Measurements from ENCODE around the gene NDRG4. TPM values are rescaled to one million over a fixed set of nuclear protein-coding genes. Genes with fewer than 3 reads are reported as not detected.

The NDRG4 gene
- total RNA-seq, 1 donor from 2014 or later, result 3.6 TPM

GRCh38 chr16:58519707-58520106 is 19.8 kb downstream of the NDRG4 start:
- intact Hi-C loops (cut with micrococcal nuclease), result loop anchor here (5.0 kb wide), 2 partner anchors 38 to 213 kb away; partner anchors contain the start of gene GOT2
- Mint-ChIP-seq H3K4me3 (ENCODE audit: low read depth) (no peak overlapping the region), H3K36me3 (ENCODE audit: low read depth) (peaks cover 61% of the 10 kb centered on the region), H3K4me1 (ENCODE audit: low read depth) (peaks cover 30% of the 10 kb centered on the region), H3K9me3 (no peaks in the 10 kb centered on the region), H3K27me3 (ENCODE audit: low read depth) (no peaks in the 10 kb centered on the region), H3K27ac (peak overlapping the region; percentile 12)
- no peak for DNase-seq (ENCODE audit: low spot score)

- intact Hi-C loops (cut with micrococcal nuclease), result no loop called here
- Mint-ChIP-seq H3K36me3 (ENCODE audit: low read depth) (peaks cover 82% of the 10 kb centered on the region), H3K4me1 (ENCODE audit: low read depth) (peaks cover 2% of the 10 kb centered on the region), H3K9me3 (no peaks in the 10 kb centered on the region), H3K4me3 (ENCODE audit: low read depth) (no peak overlapping the region), H3K27me3 (ENCODE audit: low read depth) (no peaks in the 10 kb centered on the region), H3K27ac (no peak overlapping the region)
- DNase-seq (ENCODE audit: low spot score), result no peak
These were observed 30.2 kb downstream of the NDRG4 start for GRCh38 chr16:58530179-58530578.

- H3K4me3 Mint-ChIP-seq (ENCODE audit: low read depth), result no peak overlapping the region
- no peak for DNase-seq (ENCODE audit: low spot score)
- intact Hi-C loops (cut with micrococcal nuclease), result no loop called here
- H3K36me3 Mint-ChIP-seq (ENCODE audit: low read depth), result peaks cover 81% of the 10 kb centered on the region
- peaks cover 2% of the 10 kb centered on the region for H3K4me1 Mint-ChIP-seq (ENCODE audit: low read depth)
- H3K9me3 Mint-ChIP-seq, result no peaks in the 10 kb centered on the region
- no peaks in the 10 kb centered on the region for H3K27me3 Mint-ChIP-seq (ENCODE audit: low read depth)
- H3K27ac Mint-ChIP-seq, result no peak overlapping the region
These were observed 32.5 kb downstream of the NDRG4 start for GRCh38 chr16:58532414-58532813.

- intact Hi-C loops (cut with micrococcal nuclease), result no loop called here
- H3K27me3 Mint-ChIP-seq (ENCODE audit: low read depth), result no peaks in the 10 kb centered on the region
- no peak overlapping the region for H3K4me3 Mint-ChIP-seq (ENCODE audit: low read depth)
- peaks cover 83% of the 10 kb centered on the region for H3K36me3 Mint-ChIP-seq (ENCODE audit: low read depth)
- H3K4me1 Mint-ChIP-seq (ENCODE audit: low read depth), result peaks cover 2% of the 10 kb centered on the region
- DNase-seq (ENCODE audit: low spot score), result no peak
- no peaks in the 10 kb centered on the region for H3K9me3 Mint-ChIP-seq
- no peak overlapping the region for H3K27ac Mint-ChIP-seq
These were observed 34.0 kb downstream of the NDRG4 start for GRCh38 chr16:58533751-58534470.

- Mint-ChIP-seq H3K4me1 (ENCODE audit: low read depth) (peaks cover 2% of the 10 kb centered on the region), H3K27ac (no peak overlapping the region), H3K4me3 (ENCODE audit: low read depth) (no peak overlapping the region), H3K36me3 (ENCODE audit: low read depth) (peaks cover 86% of the 10 kb centered on the region), H3K27me3 (ENCODE audit: low read depth) (no peaks in the 10 kb centered on the region), H3K9me3 (no peaks in the 10 kb centered on the region)
- no peak for DNase-seq (ENCODE audit: low spot score)
- intact Hi-C loops (cut with micrococcal nuclease), result no loop called here
These were observed 35.2 kb downstream of the NDRG4 start for GRCh38 chr16:58535100-58535499.

GRCh38 chr16:58536278-58536677 is 36.3 kb downstream of the NDRG4 start:
- Mint-ChIP-seq H3K27ac (no peak overlapping the region), H3K4me1 (ENCODE audit: low read depth) (peaks cover 2% of the 10 kb centered on the region), H3K27me3 (ENCODE audit: low read depth) (no peaks in the 10 kb centered on the region), H3K36me3 (ENCODE audit: low read depth) (peaks cover 82% of the 10 kb centered on the region), H3K4me3 (ENCODE audit: low read depth) (no peak overlapping the region), H3K9me3 (no peaks in the 10 kb centered on the region)
- no peak for DNase-seq (ENCODE audit: low spot score)
- intact Hi-C loops (cut with micrococcal nuclease), result no loop called here

GRCh38 chr16:58537124-58537906 is 37.4 kb downstream of the NDRG4 start:
- Mint-ChIP-seq H3K27ac (no peak overlapping the region), H3K27me3 (ENCODE audit: low read depth) (no peaks in the 10 kb centered on the region), H3K4me3 (ENCODE audit: low read depth) (no peak overlapping the region), H3K9me3 (no peaks in the 10 kb centered on the region), H3K36me3 (ENCODE audit: low read depth) (peaks cover 81% of the 10 kb centered on the region), H3K4me1 (ENCODE audit: low read depth) (peaks cover 2% of the 10 kb centered on the region)
- no peak for DNase-seq (ENCODE audit: low spot score)
- intact Hi-C loops (cut with micrococcal nuclease), result no loop called here

- H3K27me3 Mint-ChIP-seq (ENCODE audit: low read depth), result no peaks in the 10 kb centered on the region
- DNase-seq (ENCODE audit: low spot score), result no peak
- no peak overlapping the region for H3K4me3 Mint-ChIP-seq (ENCODE audit: low read depth)
- H3K27ac Mint-ChIP-seq, result no peak overlapping the region
- no peaks in the 10 kb centered on the region for H3K4me1 Mint-ChIP-seq (ENCODE audit: low read depth)
- no peaks in the 10 kb centered on the region for H3K9me3 Mint-ChIP-seq
- peaks cover 90% of the 10 kb centered on the region for H3K36me3 Mint-ChIP-seq (ENCODE audit: low read depth)
- intact Hi-C loops (cut with micrococcal nuclease), result no loop called here
These were observed 41.8 kb downstream of the NDRG4 start for GRCh38 chr16:58541711-58542110.

- peaks cover 90% of the 10 kb centered on the region for H3K36me3 Mint-ChIP-seq (ENCODE audit: low read depth)
- no peaks in the 10 kb centered on the region for H3K9me3 Mint-ChIP-seq
- intact Hi-C loops (cut with micrococcal nuclease), result no loop called here
- H3K4me1 Mint-ChIP-seq (ENCODE audit: low read depth), result no peaks in the 10 kb centered on the region
- DNase-seq (ENCODE audit: low spot score), result no peak
- no peak overlapping the region for H3K4me3 Mint-ChIP-seq (ENCODE audit: low read depth)
- H3K27ac Mint-ChIP-seq, result no peak overlapping the region
- no peaks in the 10 kb centered on the region for H3K27me3 Mint-ChIP-seq (ENCODE audit: low read depth)
These were observed 42.3 kb downstream of the NDRG4 start for GRCh38 chr16:58542291-58542690.

GRCh38 chr16:58543685-58544084 is 43.7 kb downstream of the NDRG4 start:
- H3K4me1 Mint-ChIP-seq (ENCODE audit: low read depth), result no peaks in the 10 kb centered on the region
- H3K9me3 Mint-ChIP-seq, result no peaks in the 10 kb centered on the region
- H3K27ac Mint-ChIP-seq, result no peak overlapping the region
- H3K36me3 Mint-ChIP-seq (ENCODE audit: low read depth), result peaks cover 87% of the 10 kb centered on the region
- no peak overlapping the region for H3K4me3 Mint-ChIP-seq (ENCODE audit: low read depth)
- DNase-seq (ENCODE audit: low spot score), result no peak
- H3K27me3 Mint-ChIP-seq (ENCODE audit: low read depth), result no peaks in the 10 kb centered on the region
- intact Hi-C loops (cut with micrococcal nuclease), result no loop called here

- H3K36me3 Mint-ChIP-seq (ENCODE audit: low read depth), result peaks cover 86% of the 10 kb centered on the region
- intact Hi-C loops (cut with micrococcal nuclease), result no loop called here
- DNase-seq (ENCODE audit: low spot score), result no peak
- no peaks in the 10 kb centered on the region for H3K9me3 Mint-ChIP-seq
- H3K27ac Mint-ChIP-seq, result no peak overlapping the region
- H3K4me3 Mint-ChIP-seq (ENCODE audit: low read depth), result no peak overlapping the region
- no peaks in the 10 kb centered on the region for H3K27me3 Mint-ChIP-seq (ENCODE audit: low read depth)
- no peaks in the 10 kb centered on the region for H3K4me1 Mint-ChIP-seq (ENCODE audit: low read depth)
These were observed 48.4 kb downstream of the NDRG4 start for GRCh38 chr16:58548378-58548777.

- H3K4me3 Mint-ChIP-seq (ENCODE audit: low read depth), result no peak overlapping the region
- peaks cover 84% of the 10 kb centered on the region for H3K36me3 Mint-ChIP-seq (ENCODE audit: low read depth)
- no peaks in the 10 kb centered on the region for H3K27me3 Mint-ChIP-seq (ENCODE audit: low read depth)
- no peak for DNase-seq (ENCODE audit: low spot score)
- intact Hi-C loops (cut with micrococcal nuclease), result no loop called here
- no peaks in the 10 kb centered on the region for H3K9me3 Mint-ChIP-seq
- no peak overlapping the region for H3K27ac Mint-ChIP-seq
- no peaks in the 10 kb centered on the region for H3K4me1 Mint-ChIP-seq (ENCODE audit: low read depth)
These were observed 51.6 kb downstream of the NDRG4 start for GRCh38 chr16:58551496-58551895.

- no peak for DNase-seq (ENCODE audit: low spot score)
- H3K36me3 Mint-ChIP-seq (ENCODE audit: low read depth), result peaks cover 67% of the 10 kb centered on the region
- no peaks in the 10 kb centered on the region for H3K27me3 Mint-ChIP-seq (ENCODE audit: low read depth)
- no peak overlapping the region for H3K4me3 Mint-ChIP-seq (ENCODE audit: low read depth)
- H3K27ac Mint-ChIP-seq, result no peak overlapping the region
- no peaks in the 10 kb centered on the region for H3K4me1 Mint-ChIP-seq (ENCODE audit: low read depth)
- no peaks in the 10 kb centered on the region for H3K9me3 Mint-ChIP-seq
- intact Hi-C loops (cut with micrococcal nuclease), result loop anchor here (5.0 kb wide), 1 partner anchor 34 kb away; no protein-coding TSS in a partner anchor
These were observed 56.7 kb downstream of the NDRG4 start for GRCh38 chr16:58556678-58557077.

Measured in activated T-helper 2 cell treated with anti-CD3 and anti-CD28 coated beads, Interferon-gamma antibody, Interleukin-2, Interleukin-4, amounts not matched to agents 10 μg/mL and 5 μg/mL and 100 μg/mL, durations not matched to agents 14 hours and 24 hours and 36 hours (primary cell).